ENCODE measurements around the gene CAMTA1.
"Not testable (repeated sequence)": the region's sequence is repeated elsewhere in the genome, so short reads cannot be mapped to it uniquely, and the experiment has no call there.

Gene CAMTA1

GRCh38 chr1:6782151-6782550 is 3.1 kb upstream of the CAMTA1 start:
- no peak for DNase-seq

- no peak for DNase-seq
Measured at GRCh38 chr1:6783221-6783620, 2.0 kb upstream of the CAMTA1 start.

DNA sequence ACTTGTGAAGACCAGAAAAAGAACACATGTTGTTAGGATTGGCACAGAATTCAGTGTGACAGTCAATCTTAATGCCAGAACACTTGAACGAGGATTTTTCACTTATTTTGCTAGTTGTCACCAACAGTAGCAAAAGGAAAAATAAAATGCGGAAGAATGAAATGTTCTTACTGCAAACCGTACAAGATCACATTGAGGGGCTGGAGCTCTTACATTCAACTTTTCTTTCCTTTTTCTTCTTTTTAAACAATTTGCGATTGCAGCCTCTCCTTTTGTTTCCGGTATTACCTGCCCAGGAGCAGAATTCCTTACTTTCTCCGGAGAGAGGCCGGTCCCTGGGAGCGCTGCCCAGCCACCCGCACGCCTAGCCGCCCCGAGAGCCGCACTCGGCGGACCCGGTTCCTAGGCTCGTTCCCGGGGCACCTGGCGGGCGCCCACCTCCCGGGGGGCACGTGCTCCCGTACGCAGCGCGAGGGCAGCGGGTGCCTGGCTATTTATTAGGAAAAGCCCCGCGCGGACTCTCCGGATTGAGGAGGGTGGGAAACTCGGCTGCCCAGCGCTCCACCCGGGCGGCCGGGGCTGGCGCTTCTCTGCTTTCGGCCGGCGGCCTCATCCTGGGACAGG is 1.2 kb upstream of the CAMTA1 start:
- peak; percentile 85 for DNase-seq

DNA sequence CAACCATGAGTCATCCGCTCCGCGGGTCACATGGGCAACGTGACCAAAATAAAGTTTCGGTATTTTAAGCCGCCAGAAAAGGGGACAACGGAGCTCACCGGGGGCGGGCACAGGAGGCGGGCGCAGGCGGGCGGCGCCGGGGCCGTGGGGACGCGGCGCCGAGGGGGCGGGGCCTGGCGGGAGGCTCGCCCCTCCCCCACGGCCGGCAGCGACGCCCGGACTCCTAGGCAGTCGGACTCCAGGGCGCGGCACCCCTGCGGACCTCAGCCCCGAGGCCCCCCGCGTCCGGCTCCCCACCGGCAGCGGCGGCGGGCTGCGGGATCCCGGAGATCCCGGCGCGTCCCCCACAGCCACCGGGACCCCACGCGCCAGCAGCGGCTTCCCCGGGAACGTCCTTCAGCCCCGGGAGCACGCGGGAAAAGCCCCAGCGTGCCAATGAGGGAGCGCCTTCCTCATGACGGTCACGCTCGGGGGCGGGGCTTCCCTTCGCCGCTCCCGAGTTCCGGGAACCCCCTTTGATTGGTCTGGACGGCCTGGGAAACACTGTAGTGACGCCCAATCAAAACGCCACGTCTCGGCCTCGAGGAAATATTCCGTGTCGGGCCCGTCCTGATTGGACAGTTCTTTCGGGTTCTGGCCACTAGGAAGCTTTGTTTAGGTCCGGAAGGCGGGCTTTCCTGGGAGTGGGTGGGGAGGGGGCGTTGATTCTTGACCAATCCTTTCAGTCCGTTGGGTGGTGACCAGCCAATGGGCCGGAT is 515 bp upstream of the CAMTA1 start:
- DNase-seq, result peak; percentile 100

GRCh38 chr1:6785728-6786505 is 663 bp downstream of the CAMTA1 start:
- peak; percentile 13 for DNase-seq

DNA sequence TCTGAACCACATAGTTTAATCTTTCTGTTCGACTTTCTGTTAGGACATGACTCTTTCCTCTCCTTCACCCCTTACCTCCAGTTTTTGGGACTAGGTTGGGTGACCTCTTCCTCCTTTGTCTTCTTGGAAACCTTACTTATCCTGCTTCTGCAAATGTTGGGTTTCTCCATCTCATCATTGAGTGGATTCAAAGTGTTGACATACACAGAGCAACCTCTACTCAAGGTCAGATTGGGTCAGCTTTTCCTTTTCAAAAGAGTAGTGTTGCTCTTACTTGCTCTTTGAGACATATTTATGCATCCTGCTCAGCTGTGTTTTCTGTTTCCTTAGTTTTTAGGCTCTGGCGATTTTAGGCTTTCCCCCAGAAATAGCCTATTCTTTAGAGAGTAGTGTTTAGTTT is 3.7 kb downstream of the CAMTA1 start:
- DNase-seq, result no peak

DNA sequence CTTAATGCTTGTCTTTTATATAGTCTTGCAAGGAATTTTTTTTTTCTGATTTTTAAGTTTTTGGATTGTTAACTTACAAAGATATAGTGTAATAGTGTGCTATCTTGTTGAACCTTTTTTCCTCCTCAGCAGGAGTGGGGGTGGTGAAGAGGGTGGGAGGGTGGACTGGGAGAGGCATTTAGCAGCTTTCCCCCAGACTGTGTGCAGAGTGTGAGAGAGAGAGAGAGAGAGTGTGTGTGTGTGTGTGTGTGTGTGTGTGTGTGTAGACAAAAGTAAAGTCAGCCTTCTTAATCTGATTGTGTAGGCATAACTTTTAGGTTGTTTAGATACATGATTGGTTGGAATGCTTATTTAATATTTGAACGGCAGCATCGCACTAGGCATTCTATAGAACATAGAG is 4.9 kb downstream of the CAMTA1 start:
- DNase-seq, result no peak

- DNase-seq, result peak; percentile 20
Measured at GRCh38 chr1:6794164-6794563, 8.9 kb downstream of the CAMTA1 start.

GRCh38 chr1:6795203-6795602 is 9.9 kb downstream of the CAMTA1 start:
- no peak for DNase-seq

DNA sequence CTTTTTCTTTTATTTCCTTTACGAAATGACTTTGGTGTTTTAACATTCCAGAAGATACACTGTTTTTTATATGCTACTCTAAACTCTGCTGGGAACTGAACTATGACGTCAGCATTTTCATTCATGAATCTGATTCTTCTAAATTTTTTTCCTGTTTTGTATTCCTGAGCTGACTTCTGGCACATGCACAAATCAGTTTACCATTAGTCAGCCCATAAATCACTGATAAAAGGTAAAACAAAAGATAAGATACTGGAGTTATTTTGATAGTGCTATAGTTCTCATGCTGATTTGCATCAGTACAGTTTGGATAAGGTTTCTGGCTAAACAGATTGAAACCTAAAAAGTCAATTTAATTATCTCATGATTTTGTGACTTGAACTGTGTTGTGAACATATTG is 10.4 kb downstream of the CAMTA1 start:
- DNase-seq, result no peak

- no peak for DNase-seq
Measured at GRCh38 chr1:6796095-6796494, 10.8 kb downstream of the CAMTA1 start.

GRCh38 chr1:6799499-6799898 is 14.2 kb downstream of the CAMTA1 start:
- DNase-seq, result no peak

DNA sequence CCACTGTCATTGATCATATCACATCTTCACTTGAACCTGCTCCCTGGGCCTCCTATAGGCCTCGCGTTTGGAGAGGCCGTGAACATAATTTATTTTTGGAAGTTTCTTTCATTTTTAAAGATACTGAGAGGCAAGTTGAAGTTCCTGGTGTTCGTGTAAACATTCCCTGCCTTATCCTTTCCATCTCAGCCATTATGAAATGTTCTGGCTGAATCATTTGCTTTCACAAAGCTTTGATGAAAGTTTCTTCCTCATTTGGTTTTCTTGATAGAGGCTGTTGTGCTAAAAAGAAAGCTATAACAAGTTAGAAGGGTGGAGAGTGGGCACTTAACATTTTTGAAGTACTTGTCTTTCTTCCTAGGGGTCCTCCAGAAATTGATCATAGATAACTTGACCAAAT is 15.5 kb downstream of the CAMTA1 start:
- no peak for DNase-seq

DNA sequence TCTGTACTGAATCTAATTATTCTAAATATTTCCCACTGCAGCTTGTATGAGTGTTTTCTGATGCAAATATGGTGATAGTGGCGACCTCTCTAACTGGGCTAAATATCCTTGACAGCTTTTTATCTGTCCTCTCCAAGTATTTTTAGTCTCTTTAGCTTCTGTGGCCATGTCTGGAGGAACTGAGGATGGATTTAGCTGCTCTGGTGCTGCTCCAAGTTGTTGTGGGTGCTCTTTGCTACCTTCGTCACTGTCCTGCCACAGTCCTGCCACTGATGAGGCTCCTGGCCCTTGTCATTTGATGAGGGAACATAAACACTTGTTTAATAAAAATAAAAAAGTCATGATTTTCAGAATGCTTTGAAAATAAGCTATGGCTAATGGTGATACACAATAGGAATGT is 15.9 kb downstream of the CAMTA1 start:
- no peak for DNase-seq

DNA sequence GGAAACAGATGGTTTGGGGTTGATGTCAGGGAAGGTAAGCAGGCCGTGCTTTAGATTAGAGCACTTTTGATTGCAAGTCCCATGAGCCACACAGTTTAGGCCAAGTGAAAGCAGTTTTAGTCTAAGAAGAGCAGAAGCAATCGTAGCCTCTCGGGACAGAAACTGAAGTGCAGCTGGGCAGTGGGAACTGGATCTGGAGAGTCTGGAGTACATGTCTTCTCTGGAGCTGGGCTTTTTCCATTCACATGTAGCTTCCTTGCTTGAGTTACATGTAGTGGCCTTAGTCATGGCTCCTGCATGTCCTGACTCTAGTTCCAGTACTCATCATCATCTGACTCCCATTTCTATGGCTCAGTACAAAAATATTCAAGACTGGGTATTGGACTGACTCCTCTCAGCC is 16.7 kb downstream of the CAMTA1 start:
- no peak for DNase-seq

DNA sequence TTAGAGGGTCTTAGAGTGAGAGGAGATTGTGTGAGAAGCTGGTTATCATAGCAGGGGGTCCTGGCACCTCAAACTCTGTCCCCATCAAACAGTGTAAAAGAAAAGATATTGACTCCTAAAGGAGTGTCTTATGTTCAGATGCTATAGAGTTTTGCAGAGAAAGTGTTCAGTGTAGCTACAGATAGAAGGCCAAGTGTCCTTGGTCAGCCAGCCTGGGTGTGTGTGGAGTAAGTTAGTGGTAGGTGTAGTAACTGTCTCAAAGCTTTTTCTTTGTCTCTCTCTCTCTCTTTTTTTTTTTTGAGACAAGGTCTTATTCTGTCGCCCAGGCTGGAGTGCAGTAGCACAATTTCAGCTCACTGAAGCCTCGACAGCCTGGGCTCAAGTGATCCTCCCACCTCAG is 17.2 kb downstream of the CAMTA1 start:
- DNase-seq, result no peak

DNA sequence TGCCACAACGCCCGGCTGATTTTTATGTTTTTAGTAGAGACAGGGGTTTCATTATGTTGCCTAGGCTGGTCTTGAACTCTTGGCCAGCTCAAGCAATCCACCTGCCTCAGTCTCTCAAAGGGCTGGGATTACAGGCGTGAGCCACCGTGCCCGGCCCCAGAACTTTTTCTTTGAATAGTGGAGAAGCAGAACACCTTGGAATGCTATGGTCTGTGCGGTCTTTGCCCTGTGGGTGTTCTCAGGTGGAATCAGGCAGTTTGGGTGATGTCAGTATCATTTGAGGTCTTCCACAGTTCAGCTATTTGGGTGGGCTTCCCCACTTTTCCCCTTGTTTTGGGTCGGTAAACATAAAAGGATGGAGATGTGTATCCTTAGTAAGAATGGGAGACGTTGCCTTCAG is 17.6 kb downstream of the CAMTA1 start:
- DNase-seq, result no peak

DNA sequence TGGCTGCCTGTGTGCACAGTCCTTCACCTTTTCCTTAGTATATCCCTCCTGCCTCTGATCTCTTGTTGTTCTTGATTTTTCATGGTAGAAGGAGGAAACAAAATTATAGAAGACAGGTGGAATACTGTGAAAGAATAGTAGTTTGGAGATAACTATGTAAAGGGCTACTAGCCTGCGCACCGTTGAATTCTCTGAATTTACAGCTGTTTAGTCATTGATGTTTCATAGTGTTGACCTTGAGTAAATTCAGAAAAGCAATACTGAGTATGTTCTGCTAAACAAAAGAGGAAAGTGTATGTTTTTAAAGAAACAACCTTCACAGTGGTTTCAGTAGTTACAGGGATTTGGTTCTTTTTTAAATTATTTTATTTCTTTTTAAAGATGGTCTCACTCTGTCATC is 18.1 kb downstream of the CAMTA1 start:
- DNase-seq, result no peak

DNA sequence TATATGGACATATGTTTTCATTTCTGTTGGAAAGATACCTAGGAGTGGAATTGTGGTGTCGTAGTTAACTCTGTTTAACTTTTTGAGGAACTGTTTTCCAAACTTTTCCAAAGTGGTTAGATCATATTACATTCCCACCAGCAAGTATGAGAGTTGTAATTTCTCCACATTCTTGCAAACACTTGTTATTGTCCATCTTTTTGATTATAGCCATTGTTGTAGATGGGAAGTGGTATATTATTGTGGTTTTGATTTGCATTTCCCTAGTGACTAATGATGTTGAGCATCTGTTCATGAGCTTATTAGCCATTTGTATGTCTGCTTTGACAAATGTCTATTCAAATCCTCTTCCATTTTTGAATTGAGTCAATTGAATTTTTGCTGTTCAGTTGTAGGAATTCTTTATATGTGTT is 19.8 kb downstream of the CAMTA1 start:
- no peak for DNase-seq

DNA sequence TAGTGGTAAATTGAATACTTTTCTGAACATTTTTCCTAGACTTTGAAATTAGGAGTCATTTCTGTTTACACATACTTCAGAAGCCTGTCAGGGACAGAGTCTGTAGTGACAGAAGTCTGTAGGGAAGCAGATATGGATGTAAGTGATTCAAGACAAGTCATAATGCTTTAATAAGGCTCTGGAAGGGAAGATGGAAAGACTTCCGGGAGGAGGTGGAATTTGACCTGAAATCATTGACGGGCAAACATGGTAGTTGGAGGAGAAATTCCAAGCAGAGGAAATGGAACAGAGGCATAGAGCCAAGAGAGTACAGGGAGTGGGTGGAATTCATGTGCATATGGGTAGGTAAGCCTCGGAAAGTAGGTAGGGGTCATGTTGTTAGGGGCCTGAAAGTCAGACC is 22.5 kb downstream of the CAMTA1 start:
- DNase-seq, result no peak

- DNase-seq, result no peak
Measured at GRCh38 chr1:6809461-6809860, 24.2 kb downstream of the CAMTA1 start.

DNA sequence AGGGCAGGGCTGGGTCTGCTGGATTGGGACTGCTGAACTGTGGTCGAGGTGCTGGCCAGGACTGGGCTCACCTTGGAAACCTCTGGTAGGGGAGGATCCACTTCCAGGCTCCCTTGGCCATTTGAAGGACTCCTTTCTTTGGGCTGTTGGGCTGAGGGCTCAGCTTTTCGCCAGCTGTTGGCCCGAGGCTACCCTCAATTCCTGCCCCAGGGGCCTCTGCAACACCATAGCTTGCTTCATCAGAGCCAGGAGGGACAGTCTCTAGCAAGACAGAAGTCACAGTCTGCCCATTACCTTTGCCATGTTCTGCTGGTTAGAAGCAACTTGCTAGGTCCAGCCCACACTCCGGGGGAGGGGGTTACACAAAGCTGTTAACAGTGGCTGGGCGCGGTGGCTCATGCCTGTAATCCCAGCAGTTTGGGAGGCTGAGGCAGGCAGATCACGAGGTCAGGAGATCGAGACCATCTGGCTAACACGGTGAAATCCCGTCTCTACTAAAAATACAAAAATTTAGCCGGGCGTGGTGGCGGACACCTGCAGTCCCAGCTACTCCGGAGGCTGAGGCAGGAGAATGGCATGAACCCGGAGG is 25.0 kb downstream of the CAMTA1 start:
- DNase-seq, result not testable (repeated sequence)

- no peak for DNase-seq
Measured at GRCh38 chr1:6811583-6811982, 26.3 kb downstream of the CAMTA1 start.

DNA sequence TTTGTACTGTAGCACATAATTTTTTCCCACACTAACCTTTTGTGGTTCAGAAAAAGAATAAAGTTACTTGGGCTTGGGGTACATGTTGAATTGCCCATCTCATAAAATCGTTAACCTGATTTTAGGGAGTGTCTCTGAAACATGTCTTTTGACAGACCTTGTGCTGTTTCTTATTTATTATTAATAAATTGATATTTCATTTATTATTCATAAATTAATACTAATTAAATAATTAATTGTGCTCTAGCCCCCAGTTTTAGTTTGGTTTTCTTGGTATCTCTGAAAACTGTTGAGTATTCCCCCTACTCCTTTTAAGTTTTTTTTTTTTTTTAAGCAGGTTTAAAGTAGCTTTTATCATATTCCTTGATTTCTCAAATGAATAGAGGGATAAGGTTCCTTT is 27.9 kb downstream of the CAMTA1 start:
- DNase-seq, result no peak

Data from NCI-H510A (cell line).